Daoy (cell line): ENCODE measurements around the gene PTDSS2. TPM values are rescaled to one million over a fixed set of nuclear protein-coding genes. Genes with fewer than 3 reads are reported as not detected.
A peak's percentile ranks its signal among the peaks of the same experiment; 100 is the strongest.
"Not testable (repeated sequence)": the region's sequence is repeated elsewhere in the genome, so short reads cannot be mapped to it uniquely, and the experiment has no call there.

Experiments used
- DNase-seq: peaks from one replicate; pipeline ENCODE4 v3.0.0-alpha.2; 2015; ENCODE audit warnings: low read depth
- total RNA-seq: library from RNA; depleted of rRNA; stranded (reverse); fragments of >200 nt; shearing (Covaris generic); gene quantifications from 2 replicates; pipeline ENCODE4 v1.2.3, GENCODE V29; 2014

PTDSS2 gene
- total RNA-seq, 1 experiment from 2014 or later = 16.2 TPM

GRCh38 chr11:468493-468892 is 18.4 kb downstream of the PTDSS2 start:
- no peak for DNase-seq

GRCh38 chr11:469026-469683 is 19.1 kb downstream of the PTDSS2 start:
- not testable (repeated sequence) for DNase-seq

- peak; percentile 17 for DNase-seq
These were observed 19.8 kb downstream of the PTDSS2 start for GRCh38 chr11:469684-470560.

GRCh38 chr11:471468-472145 is 21.5 kb downstream of the PTDSS2 start:
- no peak for DNase-seq

- DNase-seq = no peak
These were observed 22.2 kb downstream of the PTDSS2 start for GRCh38 chr11:472272-472671.

- no peak for DNase-seq
These were observed 22.7 kb downstream of the PTDSS2 start for GRCh38 chr11:472816-473215.

- no peak for DNase-seq
These were observed 23.3 kb downstream of the PTDSS2 start for GRCh38 chr11:473415-473814.

- DNase-seq = no peak
These were observed 24.1 kb downstream of the PTDSS2 start for GRCh38 chr11:473962-474785.

- DNase-seq = no peak
These were observed 24.9 kb downstream of the PTDSS2 start for GRCh38 chr11:474914-475506.

GRCh38 chr11:475941-476340 is 25.9 kb downstream of the PTDSS2 start:
- no peak for DNase-seq

- no peak for DNase-seq
These were observed 26.3 kb downstream of the PTDSS2 start for GRCh38 chr11:476416-476815.

- DNase-seq = no peak
These were observed 27.1 kb downstream of the PTDSS2 start for GRCh38 chr11:477052-477715.

GRCh38 chr11:479311-479710 is 29.2 kb downstream of the PTDSS2 start:
- no peak for DNase-seq

GRCh38 chr11:484616-485015 is 34.5 kb downstream of the PTDSS2 start:
- DNase-seq = no peak

GRCh38 chr11:486189-486588 is 36.1 kb downstream of the PTDSS2 start:
- no peak for DNase-seq

- no peak for DNase-seq
These were observed 37.5 kb downstream of the PTDSS2 start for GRCh38 chr11:487571-488021.

GRCh38 chr11:488062-488461 is 38.0 kb downstream of the PTDSS2 start:
- no peak for DNase-seq

- no peak for DNase-seq
These were observed 38.5 kb downstream of the PTDSS2 start for GRCh38 chr11:488579-488978.

GRCh38 chr11:488992-489391 is 38.9 kb downstream of the PTDSS2 start:
- DNase-seq = no peak

- DNase-seq = no peak
These were observed 39.6 kb downstream of the PTDSS2 start for GRCh38 chr11:489610-490185.
